Spinal cord (tissue), 10 donors: ENCODE measurements around the gene AMER2. TPM values are rescaled to one million over a fixed set of nuclear protein-coding genes. Genes with fewer than 3 reads are reported as not detected.

ENCODE experiments used
- DNase-seq, 6 donors: peaks; one replicate each; pipeline versions ENCODE4 v3.0.0 to v3.0.0-alpha.2; 2013 to 2015; ENCODE audit warnings: low spot score in 6 of 6, low read depth in 4 of 6
- H3K27ac ChIP-seq: one replicate; pipeline ENCODE4 v1.5.1; 2013; ENCODE audit warnings: low read depth, low read length, control low read depth
- H3K27me3 ChIP-seq: one replicate; pipeline ENCODE4 v1.6.1; 2013; ENCODE audit warnings: low read length; ENCODE audit not compliant: control insufficient read depth, insufficient read depth
- H3K36me3 ChIP-seq: one replicate; pipeline ENCODE4 v1.6.1; 2013; ENCODE audit warnings: low read length; ENCODE audit not compliant: control insufficient read depth, insufficient read depth
- H3K4me1 ChIP-seq: one replicate; pipeline ENCODE4 v1.6.1; 2013; ENCODE audit warnings: low read length; ENCODE audit not compliant: control insufficient read depth, insufficient read depth
- H3K4me3 ChIP-seq: one replicate; pipeline ENCODE4 v1.5.1; 2013; ENCODE audit warnings: low read depth, low read length, control low read depth
- H3K9me3 ChIP-seq: one replicate; pipeline ENCODE4 v1.6.1; 2013; ENCODE audit warnings: low read length; ENCODE audit not compliant: control insufficient read depth, insufficient read depth
- WGBS: methylation state at CpG from one replicate; pipeline ENCODE4 v1.1.5; 2013; ENCODE audit warnings: missing lambda C conversion rate; ENCODE audit not compliant: insufficient coverage; 5-methylcytosine and 5-hydroxymethylcytosine counted together
- polyA plus RNA-seq, 2 donors: library from polyadenylated mRNA; unstranded; fragments of 120-200 nt; gene quantifications; one replicate each; pipeline ENCODE4 v1.2.1, GENCODE V29; 2013; ENCODE audit not compliant: insufficient read length in 2 of 2
- total RNA-seq, 2 donors: library from RNA; depleted of rRNA in 1 of 2; stranded (reverse); fragments of 120-200 nt in 1 of 2; fragments of >200 nt in 1 of 2; gene quantifications; one replicate each; pipeline versions ENCODE4 v1.2.3 to v1.2.4, GENCODE V29; 2013 to 2014
- donor health status: healthy.

Gene AMER2
- total and polyA plus RNA-seq, 4 donors: 21.0 to 81.6 (median 35.5) TPM

GRCh38 chr13:25187596-25187995, 15.5 kb upstream of the AMER2 start:
- no peaks in the 10 kb centered on the region for H3K27me3 ChIP-seq
- H3K4me1 ChIP-seq: peaks cover 10% of the 10 kb centered on the region
- 71% methylated on average over 4 of the region's 5 CpGs for WGBS
- no peak overlapping the region for H3K4me3 ChIP-seq
- DNase-seq: no peak
- no peak overlapping the region for H3K27ac ChIP-seq
- no peaks in the 10 kb centered on the region for H3K9me3 ChIP-seq
- no peaks in the 10 kb centered on the region for H3K36me3 ChIP-seq

GRCh38 chr13:25186187-25186586, 14.1 kb upstream of the AMER2 start:
- Histone ChIP-seq H3K27ac (no peak overlapping the region), H3K27me3 (no peaks in the 10 kb centered on the region), H3K4me3 (no peak overlapping the region), H3K36me3 (no peaks in the 10 kb centered on the region), H3K9me3 (no peaks in the 10 kb centered on the region), H3K4me1 (peaks cover 12% of the 10 kb centered on the region)
- no peak for DNase-seq
- WGBS: 89% methylated on average over 12 of the region's 12 CpGs

- no peaks in the 10 kb centered on the region for H3K36me3 ChIP-seq
- DNase-seq: no peak
- H3K27me3 ChIP-seq: no peaks in the 10 kb centered on the region
- no peaks in the 10 kb centered on the region for H3K9me3 ChIP-seq
- peak overlapping the region; percentile 42 for H3K27ac ChIP-seq
- WGBS: no CpG with 5 or more reads among the region's 3 CpGs
- H3K4me1 ChIP-seq: peaks cover 21% of the 10 kb centered on the region
- H3K4me3 ChIP-seq: no peak overlapping the region
Observed at GRCh38 chr13:25181597-25181996, 9.5 kb upstream of the AMER2 start.

- DNase-seq: peak in 2 of 6 donors; percentile 39 to 86
- Histone ChIP-seq H3K9me3 (no peaks in the 10 kb centered on the region), H3K4me3 (no peak overlapping the region), H3K27me3 (no peaks in the 10 kb centered on the region), H3K27ac (peak overlapping the region; percentile 42), H3K36me3 (no peaks in the 10 kb centered on the region), H3K4me1 (peaks cover 27% of the 10 kb centered on the region)
- WGBS: 8% methylated on average over 1 of the region's 3 CpGs
Observed at GRCh38 chr13:25180775-25181537, 8.9 kb upstream of the AMER2 start.

- peak in 2 of 6 donors; percentile 22 to 71 for DNase-seq
- H3K27me3 ChIP-seq: no peaks in the 10 kb centered on the region
- no peaks in the 10 kb centered on the region for H3K36me3 ChIP-seq
- H3K4me3 ChIP-seq: no peak overlapping the region
- H3K9me3 ChIP-seq: no peaks in the 10 kb centered on the region
- WGBS: 48% methylated on average over 6 of the region's 18 CpGs
- H3K4me1 ChIP-seq: peaks cover 27% of the 10 kb centered on the region
- H3K27ac ChIP-seq: peak overlapping the region; percentile 42
Observed at GRCh38 chr13:25179832-25180774, 8.0 kb upstream of the AMER2 start.

- DNase-seq: no peak
- H3K4me3 ChIP-seq: no peak overlapping the region
- peaks cover 27% of the 10 kb centered on the region for H3K4me1 ChIP-seq
- WGBS: 100% methylated on average over 1 of the region's 3 CpGs
- H3K9me3 ChIP-seq: no peaks in the 10 kb centered on the region
- no peaks in the 10 kb centered on the region for H3K27me3 ChIP-seq
- H3K27ac ChIP-seq: no peak overlapping the region
- H3K36me3 ChIP-seq: no peaks in the 10 kb centered on the region
Observed at GRCh38 chr13:25179011-25179410, 6.9 kb upstream of the AMER2 start.

GRCh38 chr13:25178070-25178469, 6.0 kb upstream of the AMER2 start:
- H3K9me3 ChIP-seq: no peaks in the 10 kb centered on the region
- no peak for DNase-seq
- no peak overlapping the region for H3K27ac ChIP-seq
- 80% methylated on average over 3 of the region's 3 CpGs for WGBS
- H3K27me3 ChIP-seq: peaks cover 2% of the 10 kb centered on the region
- no peak overlapping the region for H3K4me3 ChIP-seq
- no peaks in the 10 kb centered on the region for H3K36me3 ChIP-seq
- peaks cover 27% of the 10 kb centered on the region for H3K4me1 ChIP-seq

GRCh38 chr13:25177636-25178035, 5.5 kb upstream of the AMER2 start:
- DNase-seq: no peak
- WGBS: 100% methylated on average over 4 of the region's 5 CpGs
- Histone ChIP-seq H3K27me3 (peaks cover 2% of the 10 kb centered on the region), H3K27ac (no peak overlapping the region), H3K4me1 (peaks cover 27% of the 10 kb centered on the region), H3K9me3 (no peaks in the 10 kb centered on the region), H3K36me3 (no peaks in the 10 kb centered on the region), H3K4me3 (no peak overlapping the region)

GRCh38 chr13:25177012-25177411, 4.9 kb upstream of the AMER2 start:
- Histone ChIP-seq H3K4me3 (no peak overlapping the region), H3K27ac (peak overlapping the region; percentile 35), H3K9me3 (no peaks in the 10 kb centered on the region), H3K36me3 (no peaks in the 10 kb centered on the region), H3K4me1 (peaks cover 32% of the 10 kb centered on the region), H3K27me3 (peaks cover 7% of the 10 kb centered on the region)
- 9% methylated on average over 1 of the region's 1 CpG for WGBS
- DNase-seq: peak in 1 of 6 donors; percentile 83
